NCI-H2107 (cell line): ENCODE measurements around the gene ZSCAN22.
"Not testable (repeated sequence)": the region's sequence is repeated elsewhere in the genome, so short reads cannot be mapped to it uniquely, and the experiment has no call there.

Experiments used
- DNase-seq: peaks from one replicate; lab custom pipeline; 2025; lab: John Stamatoyannopoulos, UW

ZSCAN22 gene

GRCh38 chr19:58326914-58327726 is at the start of gene ZSCAN22:
TSS of gene ZSCAN22 (plus strand) at chr19:58326994. CDS start at chr19:58334803, 7,809 bp downstream.
- peak; percentile 94 for DNase-seq

- DNase-seq: no peak
Measured at GRCh38 chr19:58277197-58277596, 49.6 kb upstream of the ZSCAN22 start.

GRCh38 chr19:58277748-58278540 is 48.9 kb upstream of the ZSCAN22 start:
- no peak for DNase-seq

GRCh38 chr19:58278541-58279041 is 48.2 kb upstream of the ZSCAN22 start, which contains the start of gene ZNF8:
TSS of gene ZNF8 (plus strand) at chr19:58278955. CDS start at chr19:58279082, 127 bp downstream.
- peak; percentile 95 for DNase-seq

GRCh38 chr19:58279042-58279924 is 47.5 kb upstream of the ZSCAN22 start:
- no peak for DNase-seq

- DNase-seq: no peak
Measured at GRCh38 chr19:58279925-58280316, 46.9 kb upstream of the ZSCAN22 start.

GRCh38 chr19:58284199-58284598 is 42.6 kb upstream of the ZSCAN22 start:
- DNase-seq: no peak

GRCh38 chr19:58291943-58292342 is 34.9 kb upstream of the ZSCAN22 start:
- DNase-seq: no peak

GRCh38 chr19:58294743-58295374 is 31.9 kb upstream of the ZSCAN22 start:
- DNase-seq: no peak

GRCh38 chr19:58296104-58296503 is 30.7 kb upstream of the ZSCAN22 start:
- DNase-seq: no peak

GRCh38 chr19:58300620-58301019 is 26.2 kb upstream of the ZSCAN22 start:
- DNase-seq: no peak

GRCh38 chr19:58304255-58304654 is 22.5 kb upstream of the ZSCAN22 start:
- no peak for DNase-seq

- DNase-seq: no peak
Measured at GRCh38 chr19:58304748-58305064, 22.1 kb upstream of the ZSCAN22 start.

- DNase-seq: peak; percentile 96
Measured at GRCh38 chr19:58305065-58305931, 21.5 kb upstream of the ZSCAN22 start, which contains the start of gene ERVK3-1. TSS of gene ERVK3-1 (plus strand) at chr19:58305377. CDS start at chr19:58312169, 6,792 bp downstream.

GRCh38 chr19:58305932-58306323 is 20.9 kb upstream of the ZSCAN22 start:
- no peak for DNase-seq

GRCh38 chr19:58307736-58308135 is 19.1 kb upstream of the ZSCAN22 start:
- DNase-seq: no peak

GRCh38 chr19:58310685-58311084 is 16.1 kb upstream of the ZSCAN22 start:
- DNase-seq: not testable (repeated sequence)

- no peak for DNase-seq
Measured at GRCh38 chr19:58311345-58311865, 15.4 kb upstream of the ZSCAN22 start.

GRCh38 chr19:58315580-58315979 is 11.2 kb upstream of the ZSCAN22 start:
- no peak for DNase-seq

GRCh38 chr19:58317476-58318072 is 9.2 kb upstream of the ZSCAN22 start:
- no peak for DNase-seq
